WI38 (cell line): ENCODE data around the gene C14orf132.

Experiments
- H3K4me3 ChIP-seq: 2 replicates; pipeline ENCODE4 v1.5.1; 2011; ENCODE audit warnings: low read depth, mild to moderate bottlenecking, control low read depth, low read length
- CTCF ChIP-seq: IDR thresholded peaks from 2 replicates; pipeline ENCODE4 v1.5.1; 2012; ENCODE audit warnings: low read depth, mild to moderate bottlenecking, control low read depth, low read length

Gene C14orf132

GRCh38 chr14:96131836-96132235, 92.7 kb downstream of the C14orf132 start:
- no peak for TF ChIP-seq CTCF
- H3K4me3 ChIP-seq, result no peak overlapping the region

- no peak overlapping the region for H3K4me3 ChIP-seq
- no peak for TF ChIP-seq CTCF
Measured at GRCh38 chr14:96134508-96134907, 95.3 kb downstream of the C14orf132 start.

- no peak for TF ChIP-seq CTCF
- H3K4me3 ChIP-seq, result no peak overlapping the region
Measured at GRCh38 chr14:96135285-96135684, 96.1 kb downstream of the C14orf132 start.

- no peak overlapping the region for H3K4me3 ChIP-seq
- TF ChIP-seq CTCF, result no peak
Measured at GRCh38 chr14:96136371-96137005, 97.3 kb downstream of the C14orf132 start.

- no peak overlapping the region for H3K4me3 ChIP-seq
- no peak for TF ChIP-seq CTCF
Measured at GRCh38 chr14:96138241-96138640, 99.1 kb downstream of the C14orf132 start.

GRCh38 chr14:96139169-96139568, 100.0 kb downstream of the C14orf132 start:
- TF ChIP-seq CTCF, result no peak

GRCh38 chr14:96139879-96140278, 100.7 kb downstream of the C14orf132 start:
- no peak overlapping the region for H3K4me3 ChIP-seq
- TF ChIP-seq CTCF, result no peak

More at GRCh38 chr14:96139169-96139568, 100.0 kb downstream of the C14orf132 start:
- no peak overlapping the region for H3K4me3 ChIP-seq
